ENCODE measurements around the gene ATP13A2.

The ATP13A2 gene

GRCh38 chr1:17011439-17012307 lies at the start of gene ATP13A2:
Gene ATP13A2 (minus strand): TSS chr1:17011928. CDS start chr1:17011738, 190 bp downstream.
- TF ChIP-seq, protein P1, sequence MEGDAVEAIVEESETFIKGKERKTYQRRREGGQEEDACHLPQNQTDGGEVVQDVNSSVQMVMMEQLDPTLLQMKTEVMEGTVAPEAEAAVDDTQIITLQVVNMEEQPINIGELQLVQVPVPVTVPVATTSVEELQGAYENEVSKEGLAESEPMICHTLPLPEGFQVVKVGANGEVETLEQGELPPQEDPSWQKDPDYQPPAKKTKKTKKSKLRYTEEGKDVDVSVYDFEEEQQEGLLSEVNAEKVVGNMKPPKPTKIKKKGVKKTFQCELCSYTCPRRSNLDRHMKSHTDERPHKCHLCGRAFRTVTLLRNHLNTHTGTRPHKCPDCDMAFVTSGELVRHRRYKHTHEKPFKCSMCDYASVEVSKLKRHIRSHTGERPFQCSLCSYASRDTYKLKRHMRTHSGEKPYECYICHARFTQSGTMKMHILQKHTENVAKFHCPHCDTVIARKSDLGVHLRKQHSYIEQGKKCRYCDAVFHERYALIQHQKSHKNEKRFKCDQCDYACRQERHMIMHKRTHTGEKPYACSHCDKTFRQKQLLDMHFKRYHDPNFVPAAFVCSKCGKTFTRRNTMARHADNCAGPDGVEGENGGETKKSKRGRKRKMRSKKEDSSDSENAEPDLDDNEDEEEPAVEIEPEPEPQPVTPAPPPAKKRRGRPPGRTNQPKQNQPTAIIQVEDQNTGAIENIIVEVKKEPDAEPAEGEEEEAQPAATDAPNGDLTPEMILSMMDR (IDR thresholded peaks at IDR 0.05; ENCODE audit: low read depth, low read length), result no peak
- peak; percentile 56 to 72 for DNase-seq (ENCODE audit: low read depth in 2 of 2)
- H3K4me3 ChIP-seq (replicated peaks in 1 of 2; ENCODE audit: low read depth in 2 of 2, low read length in 2 of 2), result peak within 1 kb of the TSS; percentile 69 to 84

- H3K4me3 ChIP-seq (replicated peaks in 1 of 2; ENCODE audit: low read depth in 2 of 2, low read length in 2 of 2), result no peak overlapping the region
- TF ChIP-seq, protein P1 (IDR thresholded peaks at IDR 0.05; ENCODE audit: low read depth, low read length), result no peak
- DNase-seq (ENCODE audit: low read depth in 2 of 2), result no peak
These were observed 49.8 kb upstream of the ATP13A2 start for GRCh38 chr1:17061486-17061885.

DNA sequence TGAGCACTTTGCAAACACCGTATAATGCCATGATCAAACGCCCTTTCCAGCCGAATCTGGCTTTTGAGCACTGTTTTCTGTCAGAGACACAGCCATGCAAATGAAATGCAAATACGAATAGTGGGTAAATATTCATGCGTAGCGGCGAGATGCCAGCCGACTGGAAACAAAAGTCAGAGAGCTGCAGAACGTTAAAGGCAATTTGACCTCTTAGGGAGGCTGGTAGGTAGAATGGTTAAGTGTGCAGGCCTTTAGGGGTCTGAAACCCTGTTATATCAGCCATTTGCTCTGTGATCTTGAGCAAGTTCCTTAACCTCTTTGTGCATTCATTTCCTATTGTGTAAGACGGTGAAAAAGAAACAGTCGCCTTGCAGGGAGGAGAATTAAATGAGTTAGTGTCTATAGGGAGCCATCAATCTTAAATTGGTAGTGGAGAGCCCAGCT lies 48.6 kb upstream of the ATP13A2 start:
- peak; percentile 15 to 17 for DNase-seq (ENCODE audit: low read depth in 2 of 2)
- TF ChIP-seq, protein P1 (IDR thresholded peaks at IDR 0.05; ENCODE audit: low read depth, low read length), result no peak

DNA sequence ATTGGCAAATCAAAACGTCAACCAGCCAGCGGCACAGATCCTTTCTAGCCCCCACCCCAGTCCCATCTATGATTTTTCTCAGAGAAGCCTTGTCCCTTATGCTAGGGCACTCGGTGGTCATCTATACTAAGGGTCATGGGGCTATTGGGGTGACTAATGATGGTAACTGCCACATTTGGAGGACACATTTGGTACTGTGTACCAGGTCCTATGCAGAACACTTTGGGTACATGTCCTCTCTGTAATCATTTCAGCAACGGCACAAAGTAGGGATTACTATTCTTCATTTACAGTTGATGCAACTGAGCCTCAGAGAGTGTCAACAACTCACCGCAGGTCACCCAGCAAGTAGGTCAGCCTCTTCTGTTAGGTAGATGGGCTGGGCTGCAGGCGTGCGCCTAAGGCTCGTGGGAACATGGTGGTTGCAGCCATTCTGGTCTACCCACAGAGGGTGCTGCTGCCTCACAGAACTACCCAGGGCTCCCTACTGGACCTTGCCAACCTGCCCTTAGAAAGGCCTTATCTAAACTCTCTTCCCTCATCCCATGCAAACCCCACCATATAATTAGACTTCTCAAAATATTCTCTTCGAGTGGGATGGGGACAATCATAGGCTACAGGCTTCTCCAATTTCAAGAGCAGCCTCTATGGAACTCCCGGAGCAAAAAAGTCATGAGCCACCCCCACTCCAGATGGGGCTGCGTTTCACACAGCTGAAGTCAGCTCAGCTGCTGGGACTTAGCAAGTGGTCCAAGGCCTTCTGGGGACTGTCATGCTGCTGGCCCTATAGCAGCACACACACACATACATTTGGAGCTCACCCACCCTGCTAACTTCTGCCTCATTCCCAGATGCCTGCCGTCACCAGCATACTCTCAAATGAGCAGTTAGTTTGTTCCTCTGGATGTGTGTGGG lies 47.9 kb upstream of the ATP13A2 start:
- TF ChIP-seq, protein P1 (IDR thresholded peaks at IDR 0.05; ENCODE audit: low read depth, low read length), result peak; percentile 89
- H3K4me3 ChIP-seq (replicated peaks in 1 of 2; ENCODE audit: low read depth in 2 of 2, low read length in 2 of 2), result no peak overlapping the region
- peak; percentile 78 to 83 for DNase-seq (ENCODE audit: low read depth in 2 of 2)

More for the DNA sequence above, 48.6 kb upstream of the ATP13A2 start:
- no peak overlapping the region for H3K4me3 ChIP-seq (replicated peaks in 1 of 2; ENCODE audit: low read depth in 2 of 2, low read length in 2 of 2)

GRCh38 chr1:17056551-17056950 lies 44.8 kb upstream of the ATP13A2 start:
- DNase-seq (ENCODE audit: low read depth in 2 of 2), result no peak
- no peak overlapping the region for H3K4me3 ChIP-seq (replicated peaks in 1 of 2; ENCODE audit: low read depth in 2 of 2, low read length in 2 of 2)
- TF ChIP-seq, protein P1 (IDR thresholded peaks at IDR 0.05; ENCODE audit: low read depth, low read length), result no peak

DNA sequence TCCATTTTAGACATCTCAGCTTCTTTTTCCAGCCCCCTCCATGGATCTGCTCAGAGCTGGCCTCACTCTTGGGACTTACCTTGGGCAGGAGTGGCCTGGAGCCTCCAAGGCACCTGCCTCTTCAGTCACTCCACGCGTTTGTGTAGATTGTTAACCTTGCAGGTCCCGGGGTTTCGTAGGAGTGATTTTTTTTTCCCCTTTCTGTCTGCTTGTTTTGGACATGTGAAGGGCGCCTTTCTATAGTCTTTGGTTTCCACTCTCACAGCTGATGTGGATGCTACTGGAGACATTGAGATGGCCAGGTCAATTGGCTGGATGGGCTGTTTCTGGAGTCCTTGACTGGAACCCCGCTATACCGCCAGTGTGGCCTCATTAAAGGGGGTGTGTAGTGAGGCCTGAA lies 44.1 kb upstream of the ATP13A2 start:
- no peak overlapping the region for H3K4me3 ChIP-seq (replicated peaks in 1 of 2; ENCODE audit: low read depth in 2 of 2, low read length in 2 of 2)
- no peak for DNase-seq (ENCODE audit: low read depth in 2 of 2)
- TF ChIP-seq, protein P1 (IDR thresholded peaks at IDR 0.05; ENCODE audit: low read depth, low read length), result no peak

All from cardiac fibroblast (primary cell).